ENCODE data around the gene DTNB.

The DTNB gene

DNA sequence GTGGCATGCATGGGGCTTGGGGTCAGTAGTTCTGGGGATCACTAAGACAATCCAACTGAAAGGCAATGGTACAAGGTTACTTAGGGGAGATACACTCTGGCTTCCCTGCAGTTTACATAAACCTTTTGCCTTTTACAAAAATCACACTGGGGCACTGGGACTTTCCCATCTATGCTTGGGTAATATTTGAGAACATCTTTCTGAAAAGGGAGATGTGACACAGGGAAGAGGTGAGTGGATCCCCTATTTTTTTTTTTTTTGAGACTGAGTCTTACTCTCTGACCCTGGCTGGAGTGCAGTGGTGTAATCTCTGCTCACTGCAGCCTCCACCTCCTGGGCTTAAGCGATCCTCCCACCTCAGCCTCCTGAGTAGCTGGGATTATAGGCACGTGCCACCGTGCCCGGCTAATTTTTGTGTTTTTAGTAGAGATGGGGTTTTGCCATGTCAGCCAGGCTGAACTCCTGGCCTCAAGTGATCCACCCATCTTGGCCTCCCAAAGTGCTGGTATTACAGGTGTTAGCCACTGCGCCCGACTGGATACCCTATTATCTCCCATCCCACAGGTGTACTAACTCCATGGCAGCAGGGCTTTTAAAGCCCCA lies 248.8 kb downstream of the DTNB start:
- no peak for DNase-seq (ENCODE audit: low read depth)
- TF ChIP-seq, protein P1, sequence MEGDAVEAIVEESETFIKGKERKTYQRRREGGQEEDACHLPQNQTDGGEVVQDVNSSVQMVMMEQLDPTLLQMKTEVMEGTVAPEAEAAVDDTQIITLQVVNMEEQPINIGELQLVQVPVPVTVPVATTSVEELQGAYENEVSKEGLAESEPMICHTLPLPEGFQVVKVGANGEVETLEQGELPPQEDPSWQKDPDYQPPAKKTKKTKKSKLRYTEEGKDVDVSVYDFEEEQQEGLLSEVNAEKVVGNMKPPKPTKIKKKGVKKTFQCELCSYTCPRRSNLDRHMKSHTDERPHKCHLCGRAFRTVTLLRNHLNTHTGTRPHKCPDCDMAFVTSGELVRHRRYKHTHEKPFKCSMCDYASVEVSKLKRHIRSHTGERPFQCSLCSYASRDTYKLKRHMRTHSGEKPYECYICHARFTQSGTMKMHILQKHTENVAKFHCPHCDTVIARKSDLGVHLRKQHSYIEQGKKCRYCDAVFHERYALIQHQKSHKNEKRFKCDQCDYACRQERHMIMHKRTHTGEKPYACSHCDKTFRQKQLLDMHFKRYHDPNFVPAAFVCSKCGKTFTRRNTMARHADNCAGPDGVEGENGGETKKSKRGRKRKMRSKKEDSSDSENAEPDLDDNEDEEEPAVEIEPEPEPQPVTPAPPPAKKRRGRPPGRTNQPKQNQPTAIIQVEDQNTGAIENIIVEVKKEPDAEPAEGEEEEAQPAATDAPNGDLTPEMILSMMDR (IDR thresholded peaks at IDR 0.05; ENCODE audit: low read length, missing control alignments), result no peak
- H3K4me3 ChIP-seq (replicated peaks; ENCODE audit: low read depth, low read length), result no peak overlapping the region

GRCh38 chr2:25421820-25422411 lies 251.5 kb downstream of the DTNB start:
- TF ChIP-seq, protein P1 (IDR thresholded peaks at IDR 0.05; ENCODE audit: low read length, missing control alignments), result no peak
- no peak overlapping the region for H3K4me3 ChIP-seq (replicated peaks; ENCODE audit: low read depth, low read length)
- no peak for DNase-seq (ENCODE audit: low read depth)

DNA sequence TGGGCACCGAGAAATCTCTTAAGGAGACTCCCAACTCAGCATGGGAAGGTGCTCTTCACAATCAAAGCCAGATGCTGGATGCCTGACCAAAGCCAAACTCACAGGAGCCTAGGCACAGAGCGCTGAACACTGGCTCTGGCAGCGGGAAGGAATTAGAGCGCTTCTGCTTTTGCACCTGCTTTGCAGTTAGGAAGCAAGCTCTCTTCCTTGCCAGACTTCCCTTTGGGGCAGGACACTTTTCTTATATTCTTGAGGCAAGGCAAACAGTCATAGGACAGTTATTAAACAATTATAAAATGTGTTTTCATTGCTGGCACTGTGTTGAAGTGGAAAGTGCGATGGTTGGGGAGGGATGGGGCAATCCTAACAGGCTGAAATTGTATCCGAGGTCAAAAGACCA lies 252.1 kb downstream of the DTNB start:
- no peak overlapping the region for H3K4me3 ChIP-seq (replicated peaks; ENCODE audit: low read depth, low read length)
- TF ChIP-seq, protein P1 (IDR thresholded peaks at IDR 0.05; ENCODE audit: low read length, missing control alignments), result no peak
- no peak for DNase-seq (ENCODE audit: low read depth)

DNA sequence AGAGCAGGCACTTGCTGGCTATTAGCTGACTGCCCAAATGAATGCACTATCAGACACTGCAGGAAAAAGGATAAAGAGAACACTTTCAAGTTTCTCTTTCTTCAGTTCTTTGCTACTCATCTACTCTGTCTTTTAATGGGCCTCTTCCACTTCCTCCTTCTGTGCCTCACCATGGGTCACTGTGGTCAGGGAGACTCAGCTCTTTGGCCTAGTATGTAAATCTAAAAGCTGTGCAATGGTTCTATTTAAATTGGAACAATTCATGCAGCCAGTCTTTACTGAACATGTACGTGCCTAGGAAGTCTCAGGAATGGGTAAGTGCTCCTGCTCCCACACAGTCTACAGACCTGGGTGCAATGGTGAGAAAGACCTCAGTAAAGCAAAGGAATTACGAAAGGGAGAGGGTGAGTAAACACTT lies 252.5 kb downstream of the DTNB start:
- no peak overlapping the region for H3K4me3 ChIP-seq (replicated peaks; ENCODE audit: low read depth, low read length)
- TF ChIP-seq, protein P1 (IDR thresholded peaks at IDR 0.05; ENCODE audit: low read length, missing control alignments), result no peak
- DNase-seq (ENCODE audit: low read depth), result no peak

DNA sequence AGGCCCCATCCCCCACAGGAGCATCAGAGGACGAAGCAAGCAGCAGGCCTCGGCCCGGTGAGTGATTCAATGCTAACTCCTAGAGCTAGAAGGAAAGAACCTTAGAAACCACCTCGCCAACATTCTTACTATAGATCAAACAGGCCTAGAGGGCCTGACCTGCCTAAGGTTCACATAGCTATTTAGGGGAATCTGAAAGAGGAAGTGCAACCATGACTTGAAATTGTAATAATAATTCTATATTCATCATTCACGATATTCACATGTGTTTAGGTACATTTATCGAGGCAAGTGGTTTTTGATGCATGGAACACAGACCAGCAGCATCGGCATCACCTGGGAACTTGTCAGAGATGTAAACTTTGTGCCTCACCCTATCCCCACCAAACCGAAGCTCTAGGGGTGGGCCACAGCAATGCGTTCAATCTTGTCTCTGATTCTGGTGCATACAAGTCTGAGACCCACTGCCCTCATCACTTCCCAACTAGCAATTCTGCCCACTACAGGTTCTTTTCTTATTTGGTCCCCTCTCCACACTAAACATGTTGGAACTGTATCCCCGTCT lies 253.6 kb downstream of the DTNB start:
- DNase-seq (ENCODE audit: low read depth), result no peak
- H3K4me3 ChIP-seq (replicated peaks; ENCODE audit: low read depth, low read length), result no peak overlapping the region
- TF ChIP-seq, protein P1 (IDR thresholded peaks at IDR 0.05; ENCODE audit: low read length, missing control alignments), result no peak

- DNase-seq (ENCODE audit: low read depth), result peak; percentile 14
Observed at GRCh38 chr2:25418944-25419677, 254.3 kb downstream of the DTNB start.

More at GRCh38 chr2:25418944-25419677, 254.3 kb downstream of the DTNB start:
- H3K4me3 ChIP-seq (replicated peaks; ENCODE audit: low read depth, low read length), result no peak overlapping the region
- TF ChIP-seq, protein P1 (IDR thresholded peaks at IDR 0.05; ENCODE audit: low read length, missing control alignments), result no peak

Measured in fibroblast of pulmonary artery (primary cell).